IPS-18a (cell line): ENCODE data around the gene F13B.
"Not testable (repeated sequence)": the region's sequence is repeated elsewhere in the genome, so short reads cannot be mapped to it uniquely, and the experiment has no call there.

Experiments
- H3K27ac ChIP-seq: one replicate; pipeline ENCODE4 v1.5.1; 2013; ENCODE audit warnings: low read length
- H3K27me3 ChIP-seq: one replicate; pipeline ENCODE4 v1.6.1; 2013; ENCODE audit warnings: mild to moderate bottlenecking, low read length; ENCODE audit not compliant: control insufficient read depth, insufficient read depth
- H3K36me3 ChIP-seq: one replicate; pipeline ENCODE4 v1.6.1; 2013; ENCODE audit warnings: low read depth, low read length; ENCODE audit not compliant: control insufficient read depth
- H3K4me1 ChIP-seq: one replicate; pipeline ENCODE4 v1.6.1; 2013; ENCODE audit warnings: low read depth, low read length; ENCODE audit not compliant: control insufficient read depth
- H3K4me3 ChIP-seq: one replicate; pipeline ENCODE4 v1.5.1; 2013; ENCODE audit warnings: low read length
- H3K9ac ChIP-seq: one replicate; pipeline ENCODE4 v1.6.1; 2013; ENCODE audit warnings: mild to moderate bottlenecking, low read length, moderate library complexity
- H3K9me3 ChIP-seq: one replicate; pipeline ENCODE4 v1.6.1; 2013; ENCODE audit warnings: low read depth, low read length; ENCODE audit not compliant: control insufficient read depth

Gene F13B

GRCh38 chr1:197008861-197009260, 58.2 kb downstream of the F13B start:
- Histone ChIP-seq H3K9ac (no peak overlapping the region), H3K27ac (no peak overlapping the region), H3K36me3 (no peaks in the 10 kb centered on the region), H3K27me3 (no peaks in the 10 kb centered on the region), H3K4me1 (no peaks in the 10 kb centered on the region), H3K9me3 (peaks cover 6% of the 10 kb centered on the region), H3K4me3 (no peak overlapping the region)

- H3K27ac ChIP-seq, result no peak overlapping the region
- no peaks in the 10 kb centered on the region for H3K4me1 ChIP-seq
- H3K9ac ChIP-seq, result no peak overlapping the region
- H3K4me3 ChIP-seq, result no peak overlapping the region
- no peaks in the 10 kb centered on the region for H3K36me3 ChIP-seq
- H3K9me3 ChIP-seq, result no peaks in the 10 kb centered on the region
- no peaks in the 10 kb centered on the region for H3K27me3 ChIP-seq
These were observed 63.9 kb downstream of the F13B start for GRCh38 chr1:197003132-197003531.

GRCh38 chr1:197001828-197002227, 65.2 kb downstream of the F13B start:
- Histone ChIP-seq H3K27me3 (no peaks in the 10 kb centered on the region), H3K36me3 (no peaks in the 10 kb centered on the region), H3K9ac (no peak overlapping the region), H3K27ac (no peak overlapping the region), H3K4me1 (no peaks in the 10 kb centered on the region), H3K9me3 (no peaks in the 10 kb centered on the region), H3K4me3 (no peak overlapping the region)

GRCh38 chr1:196997423-196997822, 69.6 kb downstream of the F13B start:
- peaks cover 2% of the 10 kb centered on the region for H3K4me1 ChIP-seq
- H3K36me3 ChIP-seq, result no peaks in the 10 kb centered on the region
- no peaks in the 10 kb centered on the region for H3K9me3 ChIP-seq
- no peak overlapping the region for H3K9ac ChIP-seq
- no peaks in the 10 kb centered on the region for H3K27me3 ChIP-seq
- H3K27ac ChIP-seq, result no peak overlapping the region
- no peak overlapping the region for H3K4me3 ChIP-seq

- no peaks in the 10 kb centered on the region for H3K36me3 ChIP-seq
- no peaks in the 10 kb centered on the region for H3K9me3 ChIP-seq
- H3K27ac ChIP-seq, result no peak overlapping the region
- H3K4me1 ChIP-seq, result peaks cover 7% of the 10 kb centered on the region
- H3K9ac ChIP-seq, result no peak overlapping the region
- no peak overlapping the region for H3K4me3 ChIP-seq
- H3K27me3 ChIP-seq, result no peaks in the 10 kb centered on the region
These were observed 73.1 kb downstream of the F13B start for GRCh38 chr1:196993916-196994315.

GRCh38 chr1:196991919-196992651, 75.0 kb downstream of the F13B start:
- peak overlapping the region; percentile 11 for H3K4me3 ChIP-seq
- H3K27ac ChIP-seq, H3K4me1 ChIP-seq, H3K9me3 ChIP-seq, H3K9ac ChIP-seq, H3K27me3 ChIP-seq, H3K36me3 ChIP-seq: not testable (repeated sequence)
